HCT116 (cell line): ENCODE results near the gene MEAF6. TPM values are rescaled to one million over a fixed set of nuclear protein-coding genes. Genes with fewer than 3 reads are reported as not detected.

Source experiments
- ATAC-seq: fragments of 200-7000 bp; cut with Tn5 transposase; 2 replicates; pipeline ENCODE4 v1.9.1; 2020; ENCODE audit warnings: mild to moderate bottlenecking, moderate library complexity
- BruUV-seq: library from RNA; stranded (reverse); fragments of 400-500 nt; replicated peaks from 2 replicates; lab custom pipeline; 2021; lab: Mats Ljungman, UMichigan
- CTCF ChIA-PET: fragments of 300-600 bp; sonication (Branson Sonifier 250); formaldehyde crosslinking; loops from one replicate; lab custom pipeline; 2021; ENCODE audit warnings: antibody characterized with exemption; lab: Charles Lee
- POLR2A ChIA-PET: fragments of 300-600, 350-600 bp; sonication (Branson Sonifier 250); formaldehyde crosslinking; loops from one replicate; lab custom pipeline; 2021; ENCODE audit warnings: antibody characterized with exemption; lab: Charles Lee
- RAD21 ChIA-PET, 2 experiments: fragments of 300-600 bp; sonication (Branson Sonifier 250); formaldehyde crosslinking; loops; one replicate each; lab custom pipeline; 2023; ENCODE audit warnings: low total read pairs in 2 of 2; ENCODE audit not compliant: uncharacterized antibody in 2 of 2, unreplicated experiment in 2 of 2, low non-redundant PET in 1 of 2; lab: Charles Lee
- DNase-seq: peaks from one replicate; pipeline ENCODE4 v3.0.0-alpha.2; 2010; ENCODE audit warnings: low read depth, low spot score
- H2AFZ ChIP-seq: fragments of 200-600 bp; shearing (Covaris generic), sonication (generic); 2 replicates; pipeline ENCODE4 v1.6.1; 2017; ENCODE audit warnings: low read depth, mixed run types, mixed read lengths, antibody characterized with exemption, low read length; ENCODE audit not compliant: poor library complexity, severe bottlenecking
- H3K27ac ChIP-seq: 2 replicates; pipeline ENCODE4 v1.5.1; 2012; ENCODE audit warnings: low read depth, low read length
- H3K27me3 ChIP-seq: fragments of 200-600 bp; sonication (generic); 2 replicates; pipeline ENCODE4 v1.6.1; 2016; ENCODE audit warnings: mixed run types, low read length, mixed read lengths; ENCODE audit not compliant: insufficient read depth
- H3K36me3 ChIP-seq, 2 experiments: fragments of 200-500 bp in 1 of 2; fragments of 200-600 bp in 1 of 2; sonication (Bioruptor generic) in 1 of 2; sonication (generic) in 1 of 2; 2 replicates each; pipeline versions ENCODE4 v1.5.1 to v1.6.1; 2014 to 2016; ENCODE audit warnings: low read length in 2 of 2, inconsistent platforms in 1 of 2, mixed read lengths in 1 of 2, mixed run types in 1 of 2; ENCODE audit not compliant: insufficient read depth in 2 of 2, control insufficient read depth in 1 of 2
- H3K4me1 ChIP-seq, 2 experiments: fragments of 200-600 bp in 1 of 2; sonication (generic) in 1 of 2; 2 replicates each; pipeline versions ENCODE4 v1.5.1 to v1.6.1; 2012 to 2017; ENCODE audit warnings: low read length in 2 of 2, inconsistent platforms in 1 of 2, mild to moderate bottlenecking in 1 of 2, mixed read lengths in 1 of 2, mixed run types in 1 of 2, moderate library complexity in 1 of 2; ENCODE audit not compliant: insufficient read depth in 2 of 2, control insufficient read depth in 1 of 2
- H3K4me2 ChIP-seq: fragments of 200-600 bp; sonication (generic); 2 replicates; pipeline ENCODE4 v1.6.1; 2017; ENCODE audit warnings: mixed run types, low read length, mixed read lengths
- H3K4me3 ChIP-seq, 2 experiments: fragments of 200-600 bp in 1 of 2; sonication (generic) in 1 of 2; replicated peaks in 1 of 2; 2 replicates each; pipeline ENCODE4 v1.5.1; 2011 to 2016; ENCODE audit warnings: low read length in 2 of 2, control low read depth in 1 of 2, low read depth in 1 of 2, mild to moderate bottlenecking in 1 of 2, mixed read lengths in 1 of 2, mixed run types in 1 of 2
- H3K79me2 ChIP-seq: fragments of 200-600 bp; sonication (generic); 2 replicates; pipeline ENCODE4 v1.6.1; 2017; ENCODE audit warnings: mild to moderate bottlenecking, mixed run types, low read length, moderate library complexity, mixed read lengths; ENCODE audit not compliant: insufficient read depth
- H3K9ac ChIP-seq: fragments of 200-600 bp; sonication (generic); 2 replicates; pipeline ENCODE4 v1.6.1; 2016; ENCODE audit warnings: low read length, mixed read lengths
- H3K9me2 ChIP-seq: fragments of 200-600 bp; sonication (generic), shearing (Covaris generic); 2 replicates; pipeline ENCODE4 v1.6.1; 2017; ENCODE audit warnings: mixed run types, mild to moderate bottlenecking, moderate library complexity; ENCODE audit not compliant: insufficient read depth
- H3K9me3 ChIP-seq, 2 experiments: fragments of 200-500 bp in 1 of 2; fragments of 200-600 bp in 1 of 2; sonication (Bioruptor generic) in 1 of 2; sonication (generic) in 1 of 2; 2 replicates each; pipeline ENCODE4 v1.6.1; 2014 to 2017; ENCODE audit warnings: low read length in 2 of 2, mixed read lengths in 2 of 2, inconsistent platforms in 1 of 2, low read depth in 1 of 2, mild to moderate bottlenecking in 1 of 2, mixed run types in 1 of 2, moderate library complexity in 1 of 2; ENCODE audit not compliant: control insufficient read depth in 1 of 2, insufficient read depth in 1 of 2
- H4K20me1 ChIP-seq: fragments of 200-600 bp; sonication (generic), shearing (Covaris generic); 2 replicates; pipeline ENCODE4 v1.6.1; 2017; ENCODE audit warnings: mixed run types, mild to moderate bottlenecking, moderate library complexity; ENCODE audit not compliant: insufficient read depth
- ATF3 ChIP-seq: IDR thresholded peaks from 2 replicates; pipeline ENCODE4 v1.6.1; 2012
- EGR1 ChIP-seq: IDR thresholded peaks from 2 replicates; pipeline ENCODE4 v1.6.1; 2012; ENCODE audit warnings: low read depth
- JUND ChIP-seq: IDR thresholded peaks from 2 replicates; pipeline ENCODE4 v1.6.1; 2012
- POLR2AphosphoS5 ChIP-seq: IDR thresholded peaks from 2 replicates; pipeline ENCODE4 v1.6.1; 2011; ENCODE audit warnings: mild to moderate bottlenecking, low read depth, low read length, moderate library complexity
- RAD21 ChIP-seq: IDR thresholded peaks from 2 replicates; pipeline ENCODE4 v1.6.1; 2012; ENCODE audit warnings: low read depth, mild to moderate bottlenecking
- SP1 ChIP-seq: IDR thresholded peaks from 2 replicates; pipeline ENCODE4 v1.6.1; 2012; ENCODE audit warnings: low read depth
- SRF ChIP-seq: IDR thresholded peaks from 2 replicates; pipeline ENCODE4 v1.6.1; 2012; ENCODE audit warnings: low read depth
- ZBTB33 ChIP-seq: IDR thresholded peaks from 2 replicates; pipeline ENCODE4 v1.6.1; 2011; ENCODE audit warnings: mild to moderate bottlenecking, low read length, moderate library complexity; ENCODE audit not compliant: insufficient replicate concordance; ENCODE audit errors: extremely low read depth
- ZFX ChIP-seq: fragments of 450-650 bp; IDR thresholded peaks from 2 replicates; pipeline ENCODE4 v1.6.1; 2017
- ZNF274 ChIP-seq: fragments of 200-500 bp; sonication (Bioruptor generic); IDR thresholded peaks from 2 replicates; pipeline ENCODE4 v1.6.1; 2014; ENCODE audit warnings: mild to moderate bottlenecking, low read depth, low read length, inconsistent platforms
- intact Hi-C: fragments of 100-400 bp; cut with micrococcal nuclease; formaldehyde crosslinking; loops from 2 replicates; pipeline ENCODE4 v1.10.0; 2022
- total RNA-seq: library from RNA; stranded (reverse); gene quantifications from one replicate; pipeline ENCODE4 v1.2.1, GENCODE V29; 2021; ENCODE audit not compliant: unreplicated experiment
- TF ChIP-seq, protein P1 (sequence below): IDR thresholded peaks from 2 replicates; pipeline ENCODE4 v1.6.1; 2012; ENCODE audit warnings: low read depth

Gene MEAF6
- total RNA-seq, 1 experiment from 2014 or later: 50.3 TPM

GRCh38 chr1:37556712-37557196, 42.2 kb upstream of the MEAF6 start, which contains the start of gene DNALI1:
TSS of gene DNALI1 (plus strand) at chr1:37556940. CDS start at chr1:37556995, 55 bp downstream.
- H3K27ac ChIP-seq: no peak within 1 kb of the TSS
- H4K20me1 ChIP-seq: 0 out of 2 replicates have a peak, but pooled peaks cover 5% of the 10 kb centered on the region
- H3K4me1 ChIP-seq: peaks cover 15 to 23% of the 10 kb centered on the region in 2 experiments
- H3K9me2 ChIP-seq: no peaks in the 10 kb centered on the region
- DNase-seq (no peak), ATAC-seq (peak; percentile 49)
- H3K4me3 ChIP-seq: no peak within 1 kb of the TSS
- BruUV-seq: no TSS peak
- TF ChIP-seq ATF3 (no peak), EGR1 (peak; percentile 95)
- ChIA-PET POLR2A (no interaction called here), RAD21 (no interaction called here), CTCF (no interaction called here)
- peak within 1 kb of the TSS; percentile 79 for H2AFZ ChIP-seq
- no peak within 1 kb of the TSS for H3K9ac ChIP-seq
- intact Hi-C loops: no loop called here
- H3K36me3 ChIP-seq: peaks cover 2 to 3% of the 10 kb centered on the region in 2 experiments; a peak in 2 of 4 replicates
- H3K4me2 ChIP-seq: peak within 1 kb of the TSS; percentile 46
- no peaks in the 10 kb centered on the region for H3K9me3 ChIP-seq
- H3K27me3 ChIP-seq: no peaks in the 10 kb centered on the region
- peaks cover 24% of the 10 kb centered on the region for H3K79me2 ChIP-seq

- peaks cover 15 to 28% of the 10 kb centered on the region in 2 experiments for H3K4me1 ChIP-seq
- no peaks in the 10 kb centered on the region for H3K27me3 ChIP-seq
- ATAC-seq: peak; percentile 88
- H3K27ac ChIP-seq: peak within 1 kb of the TSS; percentile 71
- ChIA-PET POLR2A (no interaction called here), RAD21 (no interaction called here), CTCF (interaction anchor here (0.9 kb wide), 1 partner anchor 40 kb away, joined by 3 read pairs; the partner anchor contains the start of gene MEAF6)
- no TSS peak for BruUV-seq
- no peaks in the 10 kb centered on the region for H3K9me2 ChIP-seq
- intact Hi-C loops: loop anchor here (5.0 kb wide), 2 partner anchors 102 to 138 kb away; partner anchors contain the start of gene CDCA8
- H3K9ac ChIP-seq: peak within 1 kb of the TSS; percentile 89
- H3K79me2 ChIP-seq: peaks cover 48% of the 10 kb centered on the region
- peak within 1 kb of the TSS; percentile 98 to 99 for H3K4me3 ChIP-seq
- 0 out of 2 replicates have a peak, but pooled peaks cover 8% of the 10 kb centered on the region for H4K20me1 ChIP-seq
- DNase-seq: peak; percentile 85
- peak within 1 kb of the TSS; percentile 89 for H3K4me2 ChIP-seq
- peaks cover 16% of the 10 kb centered on the region in 2 experiments; a peak in 3 of 4 replicates for H3K36me3 ChIP-seq
- H3K9me3 ChIP-seq: no peaks in the 10 kb centered on the region
- H2AFZ ChIP-seq: peak within 1 kb of the TSS; percentile 9
- TF ChIP-seq SRF (no peak; the same call in 1 of the 2 replicates), ZBTB33 (no peak), POLR2AphosphoS5 (peak; percentile 88), RAD21 (no peak), ZNF274 (no peak), ZFX (no peak), ATF3 (no peak), SP1 (peak; percentile 41; the same call in 1 of the 2 replicates), JUND (no peak)
- TF ChIP-seq, protein P1, sequence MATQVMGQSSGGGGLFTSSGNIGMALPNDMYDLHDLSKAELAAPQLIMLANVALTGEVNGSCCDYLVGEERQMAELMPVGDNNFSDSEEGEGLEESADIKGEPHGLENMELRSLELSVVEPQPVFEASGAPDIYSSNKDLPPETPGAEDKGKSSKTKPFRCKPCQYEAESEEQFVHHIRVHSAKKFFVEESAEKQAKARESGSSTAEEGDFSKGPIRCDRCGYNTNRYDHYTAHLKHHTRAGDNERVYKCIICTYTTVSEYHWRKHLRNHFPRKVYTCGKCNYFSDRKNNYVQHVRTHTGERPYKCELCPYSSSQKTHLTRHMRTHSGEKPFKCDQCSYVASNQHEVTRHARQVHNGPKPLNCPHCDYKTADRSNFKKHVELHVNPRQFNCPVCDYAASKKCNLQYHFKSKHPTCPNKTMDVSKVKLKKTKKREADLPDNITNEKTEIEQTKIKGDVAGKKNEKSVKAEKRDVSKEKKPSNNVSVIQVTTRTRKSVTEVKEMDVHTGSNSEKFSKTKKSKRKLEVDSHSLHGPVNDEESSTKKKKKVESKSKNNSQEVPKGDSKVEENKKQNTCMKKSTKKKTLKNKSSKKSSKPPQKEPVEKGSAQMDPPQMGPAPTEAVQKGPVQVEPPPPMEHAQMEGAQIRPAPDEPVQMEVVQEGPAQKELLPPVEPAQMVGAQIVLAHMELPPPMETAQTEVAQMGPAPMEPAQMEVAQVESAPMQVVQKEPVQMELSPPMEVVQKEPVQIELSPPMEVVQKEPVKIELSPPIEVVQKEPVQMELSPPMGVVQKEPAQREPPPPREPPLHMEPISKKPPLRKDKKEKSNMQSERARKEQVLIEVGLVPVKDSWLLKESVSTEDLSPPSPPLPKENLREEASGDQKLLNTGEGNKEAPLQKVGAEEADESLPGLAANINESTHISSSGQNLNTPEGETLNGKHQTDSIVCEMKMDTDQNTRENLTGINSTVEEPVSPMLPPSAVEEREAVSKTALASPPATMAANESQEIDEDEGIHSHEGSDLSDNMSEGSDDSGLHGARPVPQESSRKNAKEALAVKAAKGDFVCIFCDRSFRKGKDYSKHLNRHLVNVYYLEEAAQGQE: no peak
Observed at GRCh38 chr1:37553927-37554808, 39.6 kb upstream of the MEAF6 start, which contains the start of gene SNIP1. TSS of gene SNIP1 (minus strand) at chr1:37554293. CDS start at chr1:37554229, 64 bp downstream.
